Endothelial cell of umbilical vein (primary cell): Measurements from ENCODE around the gene BCAS3. TPM values are rescaled to one million over a fixed set of nuclear protein-coding genes. Genes with fewer than 3 reads are reported as not detected.

ENCODE experiments used
- BruUV-seq: library from RNA; stranded (reverse); fragments of 400-500 nt; replicated peaks from 2 replicates; lab custom pipeline; 2021; lab: Mats Ljungman, UMichigan
- CTCF ChIA-PET: fragments of 300-600, 350-600 bp; sonication (Branson Sonifier 250); formaldehyde crosslinking; loops from one replicate; lab custom pipeline; 2021; ENCODE audit warnings: antibody characterized with exemption, inconsistent platforms; lab: Charles Lee
- POLR2A ChIA-PET: fragments of 300-600, 350-600 bp; sonication (Branson Sonifier 250); formaldehyde crosslinking; loops from one replicate; lab custom pipeline; 2021; ENCODE audit warnings: antibody characterized with exemption, inconsistent platforms; lab: Charles Lee
- DNase-seq: peaks from one replicate; pipeline ENCODE4 v3.0.0-alpha.2; 2011; ENCODE audit warnings: low read depth, low spot score
- FAIRE-seq: peaks from 2 replicates; lab custom pipeline; 2011; peaks lifted over from hg19 to GRCh38; lab: Jason Lieb, UNC
- H2AFZ ChIP-seq: 2 replicates; pipeline ENCODE4 v1.6.0; 2012; ENCODE audit warnings: low read depth, low read length, control low read depth, inconsistent platforms
- H3K27ac ChIP-seq: 2 replicates; pipeline ENCODE4 v1.5.1; 2011; ENCODE audit warnings: low read depth, mild to moderate bottlenecking, control low read depth, low read length, moderate library complexity; ENCODE audit not compliant: insufficient read depth
- H3K27me3 ChIP-seq, 2 experiments: 2 replicates each; pipeline versions ENCODE4 v1.6.0 to v1.6.1; 2011; ENCODE audit warnings: low read length in 2 of 2, mixed read lengths in 1 of 2; ENCODE audit not compliant: control insufficient read depth in 2 of 2, insufficient read depth in 2 of 2
- H3K36me3 ChIP-seq, 2 experiments: 2 replicates in 1 of 2; 3 replicates in 1 of 2; pipeline ENCODE4 v1.5.1; 2011; ENCODE audit warnings: low read length in 2 of 2, mild to moderate bottlenecking in 1 of 2, moderate library complexity in 1 of 2; ENCODE audit not compliant: control insufficient read depth in 2 of 2, insufficient read depth in 2 of 2; ENCODE audit errors: extremely low read depth in 1 of 2
- H3K4me1 ChIP-seq: 3 replicates; pipeline ENCODE4 v1.5.1; 2011; ENCODE audit warnings: mild to moderate bottlenecking, low read length; ENCODE audit not compliant: control insufficient read depth, insufficient read depth; ENCODE audit errors: extremely low read depth
- H3K4me2 ChIP-seq: 2 replicates; pipeline ENCODE4 v1.6.1; 2011; ENCODE audit warnings: low read length, control low read depth, mixed read lengths; ENCODE audit not compliant: insufficient read depth
- H3K4me3 ChIP-seq, 3 experiments: fragments of 200-600 bp in 1 of 3; sonication (generic), shearing (Covaris generic) in 1 of 3; replicated peaks in 1 of 3; 2 replicates each; pipeline ENCODE4 v1.5.1; 2011 to 2016; ENCODE audit warnings: control low read depth in 3 of 3, low read length in 3 of 3, mild to moderate bottlenecking in 2 of 3, inconsistent platforms in 1 of 3, low read depth in 1 of 3, moderate library complexity in 1 of 3; ENCODE audit not compliant: insufficient read depth in 1 of 3
- H3K79me2 ChIP-seq: 2 replicates; pipeline ENCODE4 v1.6.0; 2012; ENCODE audit warnings: low read length, inconsistent platforms; ENCODE audit not compliant: control insufficient read depth, insufficient read depth
- H3K9ac ChIP-seq: replicated peaks from 2 replicates; pipeline ENCODE3; 2011; ENCODE audit warnings: low read length, control low read depth; ENCODE audit not compliant: insufficient read depth; ENCODE audit errors: extremely low read depth
- H3K9me1 ChIP-seq: replicated peaks from 3 replicates; pipeline ENCODE4 v1.6.0; 2011; ENCODE audit warnings: mild to moderate bottlenecking, low read length; ENCODE audit not compliant: control insufficient read depth, insufficient read depth; ENCODE audit errors: extremely low read depth
- H3K9me3 ChIP-seq: replicated peaks from 2 replicates; pipeline ENCODE4 v1.5.1; 2012; ENCODE audit warnings: low read length, inconsistent platforms; ENCODE audit not compliant: control insufficient read depth, insufficient read depth
- H4K20me1 ChIP-seq: replicated peaks from 2 replicates; pipeline ENCODE3; 2011; ENCODE audit warnings: mild to moderate bottlenecking, low read length; ENCODE audit not compliant: control insufficient read depth, insufficient read depth; ENCODE audit errors: extremely low read depth
- EZH2 ChIP-seq: IDR thresholded peaks from 2 replicates; pipeline ENCODE4 v1.6.1; 2012; ENCODE audit warnings: borderline replicate concordance, low read depth, mild to moderate bottlenecking, moderate library complexity, low read length, inconsistent platforms; ENCODE audit not compliant: severe bottlenecking
- FOS ChIP-seq: IDR thresholded peaks from 2 replicates; pipeline ENCODE4 v1.6.1; 2011; ENCODE audit warnings: mild to moderate bottlenecking, low read length, moderate library complexity, borderline replicate concordance; ENCODE audit not compliant: insufficient read depth
- GATA2 ChIP-seq: IDR thresholded peaks from 2 replicates; pipeline ENCODE4 v1.7.0; 2011; ENCODE audit warnings: low read depth, mild to moderate bottlenecking, moderate library complexity, mixed read lengths, low read length; ENCODE audit not compliant: insufficient read length, insufficient read depth
- JUN ChIP-seq: IDR thresholded peaks from 2 replicates; pipeline ENCODE4 v1.6.1; 2011; ENCODE audit warnings: borderline replicate concordance, low read depth; ENCODE audit not compliant: insufficient read length, insufficient read depth
- MYC ChIP-seq: IDR thresholded peaks from one replicate; pipeline ENCODE4 v1.6.1; 2011; ENCODE audit warnings: mild to moderate bottlenecking, low read depth, low read length
- POLR2A ChIP-seq: IDR thresholded peaks from 2 replicates; pipeline ENCODE4 v1.6.1; 2012; ENCODE audit warnings: low read depth, mild to moderate bottlenecking, control low read depth, low read length
- POLR2AphosphoS5 ChIP-seq: IDR thresholded peaks from 2 replicates; pipeline ENCODE4 v1.6.1; 2012; ENCODE audit warnings: low read depth, mild to moderate bottlenecking, control low read depth, low read length, moderate library complexity; ENCODE audit not compliant: insufficient read depth
- dilution Hi-C: fragments of 300-500 bp; cut with MboI; formaldehyde crosslinking; loops from one replicate; pipeline ENCODE4 v1.15.0; 2019; ENCODE audit warnings: low sequenced_read_pairs; ENCODE audit not compliant: extremely low pct_ligation_motif_present
- intact Hi-C: fragments of 100-400 bp; cut with micrococcal nuclease; formaldehyde crosslinking; loops from one replicate; pipeline ENCODE4 v1.10.0; 2022
- polyA plus RNA-seq, 4 experiments: library from polyadenylated mRNA; depleted of rRNA in 3 of 4; stranded (reverse) in 3 of 4; unstranded in 1 of 4; fragments of >200 nt; gene quantifications; 2 replicates each; pipeline versions ENCODE4 v1.2.1 to v1.2.3, GENCODE V29; 2011 to 2012; ENCODE audit warnings: missing spikeins in 1 of 4
- total RNA-seq: library from RNA; stranded (reverse); gene quantifications from 2 replicates; pipeline ENCODE4 v1.2.3, GENCODE V29; 2021
- TF ChIP-seq, protein P1 (sequence below), 2 donors: IDR thresholded peaks; 1 replicate in 1 of 2; 2 replicates in 1 of 2; pipeline ENCODE4 v1.5.1; 2011; ENCODE audit warnings: low read length in 2 of 2, mild to moderate bottlenecking in 2 of 2, moderate library complexity in 2 of 2, control low read depth in 1 of 2, inconsistent platforms in 1 of 2, low read depth in 1 of 2; ENCODE audit not compliant: insufficient read depth in 1 of 2; ENCODE audit errors: extremely low read depth in 1 of 2
- TF ChIP-seq, protein P2 (sequence below): IDR thresholded peaks from 2 replicates; pipeline ENCODE4 v1.6.1; 2011; ENCODE audit not compliant: insufficient read depth, insufficient read length

The BCAS3 gene
- total and polyA plus RNA-seq, 2 donors (not counting 3 experiments of a cell fraction or from before 2014, with no cell fraction given), result 8.2 to 16.0 TPM

DNA sequence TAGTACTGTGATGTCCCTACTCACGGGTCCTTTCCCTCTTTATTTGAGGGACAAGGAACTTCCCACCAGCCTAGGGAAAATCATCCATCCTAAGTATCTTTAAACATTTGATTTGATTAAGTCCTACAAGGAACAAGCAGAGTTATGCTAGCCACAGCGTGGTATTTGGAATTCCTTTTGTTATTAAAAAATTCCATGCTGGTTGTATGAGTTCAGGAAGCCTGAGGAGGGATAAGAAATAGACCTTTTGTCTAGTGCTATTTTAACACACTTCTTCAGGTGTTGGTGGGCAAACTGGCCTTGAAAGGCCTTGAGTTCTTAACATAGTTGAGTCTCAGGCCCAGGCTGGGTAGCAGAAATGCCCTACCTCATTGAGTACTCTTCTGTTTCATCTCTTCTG lies 616.6 kb downstream of the BCAS3 start:
- Histone ChIP-seq H4K20me1 (no peaks in the 10 kb centered on the region), H3K27ac (no peak overlapping the region), H3K36me3 (no peaks in the 10 kb centered on the region), H3K27me3 (no peaks in the 10 kb centered on the region), H3K79me2 (no peaks in the 10 kb centered on the region), H3K4me2 (no peak overlapping the region), H3K9me1 (no peaks in the 10 kb centered on the region), H3K4me3 (no peak overlapping the region), H3K9me3 (no peaks in the 10 kb centered on the region), H3K9ac (no peak overlapping the region), H3K4me1 (no peaks in the 10 kb centered on the region), H2AFZ (no peak overlapping the region)
- TF ChIP-seq FOS (no peak), JUN (no peak), EZH2 (no peak)
- TF ChIP-seq, protein P1, sequence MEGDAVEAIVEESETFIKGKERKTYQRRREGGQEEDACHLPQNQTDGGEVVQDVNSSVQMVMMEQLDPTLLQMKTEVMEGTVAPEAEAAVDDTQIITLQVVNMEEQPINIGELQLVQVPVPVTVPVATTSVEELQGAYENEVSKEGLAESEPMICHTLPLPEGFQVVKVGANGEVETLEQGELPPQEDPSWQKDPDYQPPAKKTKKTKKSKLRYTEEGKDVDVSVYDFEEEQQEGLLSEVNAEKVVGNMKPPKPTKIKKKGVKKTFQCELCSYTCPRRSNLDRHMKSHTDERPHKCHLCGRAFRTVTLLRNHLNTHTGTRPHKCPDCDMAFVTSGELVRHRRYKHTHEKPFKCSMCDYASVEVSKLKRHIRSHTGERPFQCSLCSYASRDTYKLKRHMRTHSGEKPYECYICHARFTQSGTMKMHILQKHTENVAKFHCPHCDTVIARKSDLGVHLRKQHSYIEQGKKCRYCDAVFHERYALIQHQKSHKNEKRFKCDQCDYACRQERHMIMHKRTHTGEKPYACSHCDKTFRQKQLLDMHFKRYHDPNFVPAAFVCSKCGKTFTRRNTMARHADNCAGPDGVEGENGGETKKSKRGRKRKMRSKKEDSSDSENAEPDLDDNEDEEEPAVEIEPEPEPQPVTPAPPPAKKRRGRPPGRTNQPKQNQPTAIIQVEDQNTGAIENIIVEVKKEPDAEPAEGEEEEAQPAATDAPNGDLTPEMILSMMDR (IDR thresholded peaks at IDR 0.05; ENCODE audit: extremely low read depth in 1 of 2, insufficient read depth in 1 of 2, low read depth in 1 of 2, low read length in 2 of 2), result no peak
- intact Hi-C loops (no loop called here), dilution Hi-C loops (no loop called here)
- DNase-seq (no peak), FAIRE-seq (no peak)
- ChIA-PET CTCF (interaction anchor here (0.7 to 1.2 kb wide), 2 partner anchors 11 to 14 kb away, joined by 3 read pairs; no protein-coding TSS in a partner anchor), POLR2A (no interaction called here)
- BruUV-seq, result no TSS peak

DNA sequence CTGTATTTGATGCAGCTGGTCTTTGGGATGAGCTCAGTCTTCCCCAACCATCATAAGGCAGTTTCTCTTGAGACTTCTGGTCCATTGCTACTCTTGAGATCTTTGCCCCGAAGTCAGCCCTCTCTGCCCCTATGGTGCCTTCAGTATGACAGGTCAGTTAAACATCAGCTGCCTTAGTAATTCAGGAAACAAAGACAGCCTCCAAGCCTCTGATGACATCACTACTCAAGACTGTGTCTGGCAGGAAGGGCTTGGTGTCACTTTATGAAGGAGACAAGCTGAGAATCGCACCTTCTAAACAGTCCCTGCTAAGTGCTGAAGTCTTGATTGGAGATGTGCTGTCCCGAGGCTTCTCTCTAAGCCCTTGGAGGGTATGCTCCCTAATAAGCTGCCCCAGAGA lies 617.1 kb downstream of the BCAS3 start:
- no peaks in the 10 kb centered on the region for H4K20me1 ChIP-seq
- intact Hi-C loops (no loop called here), dilution Hi-C loops (no loop called here)
- BruUV-seq, result no TSS peak
- POLR2A ChIA-PET, result no interaction called here
- TF ChIP-seq, protein P2, sequence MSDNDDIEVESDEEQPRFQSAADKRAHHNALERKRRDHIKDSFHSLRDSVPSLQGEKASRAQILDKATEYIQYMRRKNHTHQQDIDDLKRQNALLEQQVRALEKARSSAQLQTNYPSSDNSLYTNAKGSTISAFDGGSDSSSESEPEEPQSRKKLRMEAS, result no peak
- TF ChIP-seq JUN, result no peak
- TF ChIP-seq GATA2, result no peak
- TF ChIP-seq EZH2, result no peak
- TF ChIP-seq MYC, result no peak
- no peak for TF ChIP-seq POLR2AphosphoS5
- TF ChIP-seq FOS, result no peak
- TF ChIP-seq, protein P1 (IDR thresholded peaks at IDR 0.05; ENCODE audit: extremely low read depth in 1 of 2, insufficient read depth in 1 of 2, low read depth in 1 of 2, low read length in 2 of 2), result no peak
- TF ChIP-seq POLR2A, result no peak
- no peak for DNase-seq
- no peak overlapping the region for H3K4me2 ChIP-seq
- no peaks in the 10 kb centered on the region for H3K27me3 ChIP-seq
- no peak for FAIRE-seq
- no peak overlapping the region for H3K9ac ChIP-seq
- no peaks in the 10 kb centered on the region for H3K9me3 ChIP-seq
- H2AFZ ChIP-seq, result no peak overlapping the region
- no peak overlapping the region for H3K27ac ChIP-seq
- CTCF ChIA-PET, result interaction anchor here (0.7 to 1.2 kb wide), 2 partner anchors 12 to 14 kb away, joined by 3 read pairs; no protein-coding TSS in a partner anchor
- H3K36me3 ChIP-seq, result no peaks in the 10 kb centered on the region
- H3K4me3 ChIP-seq, result no peak overlapping the region
- no peaks in the 10 kb centered on the region for H3K4me1 ChIP-seq
- H3K9me1 ChIP-seq, result no peaks in the 10 kb centered on the region
- H3K79me2 ChIP-seq, result no peaks in the 10 kb centered on the region
